Pancreas (tissue), 10 donors: Measurements from ENCODE around the gene KANK3. TPM values are rescaled to one million over a fixed set of nuclear protein-coding genes. Genes with fewer than 3 reads are reported as not detected.

Experiments
- ATAC-seq, 4 donors: fragments of 200-7000 bp; cut with Tn5 transposase; one replicate each; pipeline versions ENCODE4 v1.8.0 to v1.9.1; 2020; ENCODE audit warnings: mild to moderate bottlenecking in 4 of 4, moderate library complexity in 4 of 4
- DNase-seq, 6 donors: peaks; one replicate each; pipeline ENCODE4 v3.0.0-alpha.2; 2020
- FAIRE-seq: peaks from 2 replicates; lab custom pipeline; 2012; peaks lifted over from hg19 to GRCh38; lab: Jason Lieb, UNC
- H3K27ac ChIP-seq, 4 donors: fragments of 200-600 bp; sonication (generic); 1 replicate in 3 of 4; 2 replicates in 1 of 4; pipeline versions ENCODE4 v1.5.0 to v1.8.0; 2020
- H3K27me3 ChIP-seq, 4 donors: fragments of 200-600 bp; one replicate each; pipeline ENCODE4 v1.8.0; 2021
- H3K36me3 ChIP-seq, 3 donors: fragments of 200-600 bp; sonication (generic) in 1 of 3; one replicate each; pipeline versions ENCODE4 v1.5.0 to v1.8.0; 2020 to 2021
- H3K4me1 ChIP-seq, 3 donors: fragments of 200-600 bp; one replicate each; pipeline ENCODE4 v1.8.0; 2021
- H3K4me3 ChIP-seq, 4 donors: fragments of 200-600 bp; sonication (generic) in 2 of 4; one replicate each; pipeline versions ENCODE4 v1.5.0 to v1.8.0; 2020 to 2021
- H3K9me3 ChIP-seq, 4 donors: fragments of 200-600 bp; one replicate each; pipeline ENCODE4 v1.8.0; 2021
- WGBS, 2 donors: extraction: QIAGEN DNeasy Blood & Tissue Kit; methylation state at CpG; one replicate each; pipeline ENCODE4 v1.1.7; 2013; 5-methylcytosine and 5-hydroxymethylcytosine counted together
- intact Hi-C, 3 donors: fragments of 100-400 bp; cut with DNase I; formaldehyde crosslinking; loops; one replicate each; pipeline versions ENCODE4 v1.11.1 to v1.14.2; 2022
- polyA plus RNA-seq, 2 donors: library from polyadenylated mRNA; stranded (reverse); fragments of 200-250 nt; gene quantifications; one replicate each; pipeline ENCODE4 v1.2.3, GENCODE V29; 2013
- total RNA-seq, 6 donors: library from RNA; stranded (reverse); fragmentation: NEBNext Ultra II Directional in 4 of 6; extraction: Animal tissue kit (Norgen Biotek cat#: 25700) in 4 of 6; gene quantifications; one replicate each; pipeline versions ENCODE4 v1.2.1 to v1.2.4, GENCODE V29; 2021 to 2023
- TF ChIP-seq, protein P1 (sequence below), 4 donors: fragments of 200-600 bp; sonication (generic) in 3 of 4; IDR thresholded peaks; one replicate each; pipeline versions ENCODE4 v1.5.0 to v1.8.0; 2021; ENCODE audit warnings: antibody characterized with exemption in 4 of 4
- donor health status: healthy with polysubstance abuse.
- donor health status: DM: no; HTN: no; CAD: no; lungs with moderate emphysema.
- donor health status: DM: no; HTN: no; CAD: no.
- donor health status: control.
- donor health status: control.
- donor health status: Bipolar disorder and iron deficiency.
- donor health status: DM: yes; HTN: yes; CAD: no.
- donor health status: DM: no; HTN: no; CAD: no.
- donor health status: DM: no; HTN: no; CAD: no.
- donor health status: DM: yes; HTN: yes; CAD: no.

KANK3 gene
- total and polyA plus RNA-seq, 8 donors, result 1.7 to 17.9 (median 2.0) TPM

DNA sequence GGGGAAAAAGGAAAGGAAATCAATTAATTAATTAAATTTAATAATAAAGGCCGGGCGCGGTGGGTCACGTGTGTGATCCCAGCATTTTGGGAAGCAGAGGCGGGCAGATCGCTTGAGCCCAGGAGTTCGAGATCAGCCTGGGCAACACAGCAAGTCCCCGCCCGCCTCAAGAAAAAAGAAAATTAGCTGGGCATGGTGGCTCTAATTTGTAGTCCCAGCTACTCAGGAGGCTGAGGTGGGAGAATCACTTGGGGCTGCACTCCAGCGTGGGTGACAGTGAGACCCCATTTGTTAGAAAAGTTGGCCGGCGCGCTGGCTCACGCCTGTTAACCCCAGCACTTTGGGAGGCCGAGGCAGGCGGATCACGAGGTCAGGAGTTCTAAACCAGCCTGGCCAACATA, 34.2 kb downstream of the KANK3 start:
- Histone ChIP-seq H3K9me3 (no peaks in the 10 kb centered on the region), H3K36me3 (peaks cover 0 to 8% (median 4%) of the 10 kb centered on the region in 3 donors), H3K4me1 (peaks cover 0 to 6% (median 0%) of the 10 kb centered on the region in 3 donors), H3K27ac (no peak overlapping the region), H3K27me3 (no peaks in the 10 kb centered on the region), H3K4me3 (peak overlapping the region in 2 of 4 donors; percentile 53 to 73)
- FAIRE-seq (no peak), DNase-seq (peak in 4 of 6 donors; percentile 11 to 44 (median 23)), ATAC-seq (no peak)
- intact Hi-C loops, result no loop called here
- 72 to 75% methylated on average over 16 to 17 of the region's 17 CpGs for WGBS, 2 donors
- TF ChIP-seq, protein P1, sequence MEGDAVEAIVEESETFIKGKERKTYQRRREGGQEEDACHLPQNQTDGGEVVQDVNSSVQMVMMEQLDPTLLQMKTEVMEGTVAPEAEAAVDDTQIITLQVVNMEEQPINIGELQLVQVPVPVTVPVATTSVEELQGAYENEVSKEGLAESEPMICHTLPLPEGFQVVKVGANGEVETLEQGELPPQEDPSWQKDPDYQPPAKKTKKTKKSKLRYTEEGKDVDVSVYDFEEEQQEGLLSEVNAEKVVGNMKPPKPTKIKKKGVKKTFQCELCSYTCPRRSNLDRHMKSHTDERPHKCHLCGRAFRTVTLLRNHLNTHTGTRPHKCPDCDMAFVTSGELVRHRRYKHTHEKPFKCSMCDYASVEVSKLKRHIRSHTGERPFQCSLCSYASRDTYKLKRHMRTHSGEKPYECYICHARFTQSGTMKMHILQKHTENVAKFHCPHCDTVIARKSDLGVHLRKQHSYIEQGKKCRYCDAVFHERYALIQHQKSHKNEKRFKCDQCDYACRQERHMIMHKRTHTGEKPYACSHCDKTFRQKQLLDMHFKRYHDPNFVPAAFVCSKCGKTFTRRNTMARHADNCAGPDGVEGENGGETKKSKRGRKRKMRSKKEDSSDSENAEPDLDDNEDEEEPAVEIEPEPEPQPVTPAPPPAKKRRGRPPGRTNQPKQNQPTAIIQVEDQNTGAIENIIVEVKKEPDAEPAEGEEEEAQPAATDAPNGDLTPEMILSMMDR (IDR thresholded peaks at IDR 0.05), result no peak

DNA sequence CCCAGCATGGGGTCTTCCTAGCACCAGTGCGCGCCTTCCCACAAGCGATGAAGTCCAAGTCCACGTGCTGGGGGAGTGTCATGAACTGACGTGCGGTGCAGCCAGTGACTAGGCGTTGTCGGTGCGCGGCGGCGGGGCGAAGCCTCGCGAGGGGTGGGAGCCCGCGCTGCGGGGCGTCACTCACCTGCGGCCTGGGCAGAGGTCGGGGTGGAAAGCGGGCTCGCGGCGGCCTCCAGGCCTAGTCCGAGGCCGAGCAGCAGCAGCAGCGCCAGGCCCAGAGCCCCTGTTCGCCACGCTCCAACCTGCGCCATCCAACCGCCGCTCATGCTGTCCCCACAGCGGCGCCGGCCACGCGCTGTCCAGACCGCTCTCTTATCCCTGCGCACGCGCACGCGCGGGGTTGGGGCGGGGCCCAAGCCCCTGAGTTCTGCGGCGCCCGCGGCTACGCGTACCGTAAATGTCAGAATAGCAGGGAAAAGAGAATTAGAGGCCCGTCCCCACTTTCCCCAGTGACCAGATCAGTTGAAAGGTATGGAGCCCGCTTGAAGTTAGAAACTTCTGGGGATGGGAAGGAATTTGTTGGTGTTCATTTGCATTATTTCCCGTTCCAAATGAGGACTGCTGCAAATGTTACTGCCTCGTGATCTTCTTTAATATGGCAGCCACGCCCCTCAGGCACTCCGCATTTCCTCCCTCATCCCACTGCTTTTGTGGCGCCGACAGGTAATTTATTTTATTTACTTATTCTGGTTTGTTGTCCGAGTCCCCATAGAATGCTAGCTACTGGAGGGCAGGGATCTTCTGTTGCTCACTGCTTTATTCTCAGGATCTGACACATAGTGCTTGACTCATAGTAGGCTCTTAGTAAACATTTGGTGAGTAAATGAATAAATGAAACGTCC, 34.8 kb downstream of the KANK3 start, which contains the start of gene CD320:
Gene CD320, minus strand, starts transcription at position 394 of the 902 bp plus-strand sequence. Its CDS starts 68 bp downstream, at position 326.
- no peak for FAIRE-seq
- peak; percentile 97 to 98 (median 98) for ATAC-seq
- DNase-seq, result peak; percentile 85 to 96 (median 88)
- Histone ChIP-seq H3K36me3 (peaks cover 0 to 8% (median 0%) of the 10 kb centered on the region in 3 donors), H3K27me3 (no peaks in the 10 kb centered on the region), H3K4me3 (peak within 1 kb of the TSS; percentile 51 to 73 (median 54)), H3K4me1 (peaks cover 0 to 6% (median 0%) of the 10 kb centered on the region in 3 donors), H3K27ac (peak within 1 kb of the TSS in 2 of 4 donors; percentile 12 to 54), H3K9me3 (no peaks in the 10 kb centered on the region)
- intact Hi-C loops, result no loop called here
- TF ChIP-seq, protein P1 (IDR thresholded peaks at IDR 0.05), result no peak
- WGBS, 2 donors, result 0% methylated on average over 44 to 63 of the region's 63 CpGs

DNA sequence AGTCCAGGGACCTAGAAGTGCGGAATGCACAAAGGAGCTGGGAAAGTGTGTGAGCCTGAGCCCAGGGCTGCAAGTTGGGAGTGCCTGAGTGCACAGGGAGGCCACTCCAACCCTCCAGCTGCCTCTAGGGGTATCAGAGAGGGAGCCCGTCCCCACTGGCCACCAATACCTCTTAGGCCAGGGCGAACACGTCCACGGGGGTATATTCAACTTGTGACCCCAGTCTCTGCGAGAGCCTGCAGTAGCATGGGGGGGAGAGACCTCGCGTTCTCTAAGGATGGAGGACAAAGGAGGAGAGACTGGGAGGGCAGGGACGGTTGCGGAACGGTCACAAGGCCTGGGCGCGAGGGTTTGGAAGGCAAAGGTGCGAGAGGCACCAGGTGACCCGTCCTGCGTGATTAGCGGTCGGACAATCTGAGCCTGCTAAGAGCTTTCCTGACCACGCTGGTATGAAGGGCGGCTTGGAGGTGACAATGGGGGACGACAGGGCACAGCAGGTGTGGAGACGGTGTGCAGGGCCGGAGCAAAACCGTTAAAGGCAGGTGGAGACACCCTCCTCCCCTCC, 35.6 kb downstream of the KANK3 start:
- intact Hi-C loops, result no loop called here
- ATAC-seq (peak; percentile 1 to 24 (median 5)), FAIRE-seq (no peak), DNase-seq (peak in 1 of 6 donors; percentile 49)
- 9 to 10% methylated on average over 23 to 24 of the region's 24 CpGs for WGBS, 2 donors
- Histone ChIP-seq H3K4me3 (peak overlapping the region; percentile 51 to 73 (median 54)), H3K27me3 (no peaks in the 10 kb centered on the region), H3K27ac (peak overlapping the region in 1 of 4 donors; percentile 54), H3K9me3 (no peaks in the 10 kb centered on the region), H3K36me3 (peaks cover 0 to 8% (median 0%) of the 10 kb centered on the region in 3 donors), H3K4me1 (peaks cover 0 to 6% (median 0%) of the 10 kb centered on the region in 3 donors)
- TF ChIP-seq, protein P1 (IDR thresholded peaks at IDR 0.05), result no peak

DNA sequence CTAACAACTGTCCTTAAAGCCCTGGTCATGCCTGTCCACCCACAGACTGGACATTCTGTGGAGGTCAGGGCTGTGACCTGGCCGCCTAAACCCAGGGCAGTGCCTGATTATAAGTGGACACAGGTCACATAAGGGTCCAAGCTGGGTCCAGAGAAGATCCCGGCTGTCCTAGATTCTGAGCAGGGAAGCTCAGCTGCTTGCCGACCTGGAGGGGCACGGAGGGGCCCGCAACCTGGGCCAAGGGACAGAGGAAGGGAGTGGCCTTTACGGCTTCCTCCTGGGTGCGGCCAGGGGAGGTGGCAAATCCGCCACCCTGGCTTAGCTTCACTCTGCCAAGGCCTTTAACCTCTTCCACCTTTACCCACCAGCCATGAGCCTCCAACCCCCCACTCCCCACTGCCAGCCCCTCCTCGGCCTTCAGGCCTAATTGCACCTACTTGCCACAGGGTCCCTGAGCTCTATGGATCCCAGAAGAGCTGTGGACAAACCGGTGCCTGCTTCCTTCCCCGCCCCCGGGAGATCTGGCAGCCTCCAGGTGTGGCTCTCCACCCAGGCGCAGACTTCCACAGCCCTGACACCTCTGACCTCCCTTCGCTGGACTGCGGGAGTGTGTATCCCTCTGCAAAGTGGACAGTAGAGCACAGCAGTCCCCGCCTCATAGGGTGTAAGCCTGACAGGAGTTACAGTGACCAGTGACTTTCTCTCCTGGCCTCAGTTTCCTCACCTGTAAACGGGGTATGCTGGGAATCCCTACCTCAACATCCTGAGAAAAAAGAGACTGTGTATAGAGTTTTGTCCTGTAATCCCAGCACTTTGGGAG, 36.6 kb downstream of the KANK3 start:
- Histone ChIP-seq H3K36me3 (peaks cover 0 to 8% (median 0%) of the 10 kb centered on the region in 3 donors), H3K4me1 (peaks cover 0 to 6% (median 0%) of the 10 kb centered on the region in 3 donors), H3K4me3 (no peak overlapping the region), H3K27ac (no peak overlapping the region), H3K9me3 (no peaks in the 10 kb centered on the region), H3K27me3 (no peaks in the 10 kb centered on the region)
- TF ChIP-seq, protein P1 (IDR thresholded peaks at IDR 0.05), result no peak
- 78 to 81% methylated on average over 14 to 17 of the region's 17 CpGs for WGBS, 2 donors
- intact Hi-C loops, result no loop called here
- no peak for ATAC-seq
- FAIRE-seq, result no peak
- peak in 5 of 6 donors; percentile 1 to 60 (median 11) for DNase-seq
